Activated CD8-positive, alpha-beta memory T cell treated with anti-CD3 and anti-CD28 coated beads, Interleukin-2, amount 10 ng/mL, durations not matched to agents 7 days and 5 days (primary cell): Measurements from ENCODE around the gene NCLN. TPM values are rescaled to one million over a fixed set of nuclear protein-coding genes. Genes with fewer than 3 reads are reported as not detected.
A peak's percentile ranks its signal among the peaks of the same experiment; 100 is the strongest.

Source experiments
- ATAC-seq: fragments of 150-1000 bp; cut with Tn5 transposase; one replicate; pipeline ENCODE4 v1.10.0; 2021; ENCODE audit warnings: moderate library complexity
- CTCF ChIA-PET: fragments of 350-600 bp; sonication (Branson Sonifier 250); formaldehyde crosslinking; loops from one replicate; lab custom pipeline; 2021; ENCODE audit warnings: antibody characterized with exemption; lab: Charles Lee
- DNase-seq: peaks from one replicate; pipeline ENCODE4 v3.0.0-alpha.2; 2020
- H3K27ac Mint-ChIP-seq: one replicate; pipeline ENCODE4 v1.8.0; 2021; ENCODE audit warnings: mild to moderate bottlenecking, mixed read lengths
- H3K27me3 Mint-ChIP-seq: one replicate; pipeline ENCODE4 v1.8.0; 2021; ENCODE audit warnings: mixed read lengths
- H3K36me3 Mint-ChIP-seq: one replicate; pipeline ENCODE4 v1.8.0; 2021; ENCODE audit warnings: mild to moderate bottlenecking, mixed read lengths
- H3K4me1 Mint-ChIP-seq: one replicate; pipeline ENCODE4 v1.8.0; 2021; ENCODE audit warnings: mixed read lengths
- H3K4me3 Mint-ChIP-seq: one replicate; pipeline ENCODE4 v1.8.0; 2021; ENCODE audit warnings: mild to moderate bottlenecking, moderate library complexity, mixed read lengths
- H3K9me3 Mint-ChIP-seq: one replicate; pipeline ENCODE4 v1.8.0; 2022; ENCODE audit warnings: low read depth, mixed read lengths
- total RNA-seq, 2 experiments: library from RNA; stranded (reverse); gene quantifications; one replicate each; pipeline ENCODE4 v1.2.3, GENCODE V29; 2021

NCLN gene
- total RNA-seq, 2 experiments from 2014 or later, result 67.3 to 71.6 TPM

DNA sequence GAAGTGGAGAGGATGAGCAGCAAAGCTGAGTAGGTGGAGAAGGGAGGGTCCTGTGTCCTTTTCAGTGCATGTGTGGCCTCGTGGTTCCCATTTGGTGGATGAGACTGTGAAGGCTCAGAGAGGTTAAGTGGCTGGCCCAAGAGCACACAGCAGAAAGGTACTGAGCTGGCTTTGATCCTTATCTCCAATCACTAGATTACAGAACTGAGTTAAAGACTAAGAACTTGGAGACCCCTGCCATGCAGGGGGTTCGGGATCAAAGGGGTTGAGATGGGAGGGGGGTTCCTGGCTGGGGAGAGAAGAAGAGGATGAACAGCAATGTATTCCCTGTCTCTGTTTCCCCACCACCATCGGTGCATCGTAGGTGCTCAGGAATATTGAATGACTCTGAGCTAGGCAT lies 50.5 kb downstream of the NCLN start:
- DNase-seq, result no peak
- CTCF ChIA-PET, result interaction anchor here (1.6 kb wide), 1 partner anchor 14 kb away, joined by 4 read pairs; no protein-coding TSS in a partner anchor
- no peak for ATAC-seq
- no peaks in the 10 kb centered on the region for H3K36me3 Mint-ChIP-seq
- no peaks in the 10 kb centered on the region for H3K27me3 Mint-ChIP-seq
- no peak overlapping the region for H3K27ac Mint-ChIP-seq
- H3K4me3 Mint-ChIP-seq, result no peak overlapping the region
- H3K4me1 Mint-ChIP-seq, result no peaks in the 10 kb centered on the region
- no peaks in the 10 kb centered on the region for H3K9me3 Mint-ChIP-seq

GRCh38 chr19:3238066-3238561 lies 52.4 kb downstream of the NCLN start:
- no peaks in the 10 kb centered on the region for H3K9me3 Mint-ChIP-seq
- CTCF ChIA-PET, result interaction anchor here (1.6 kb wide), 1 partner anchor 12 kb away, joined by 4 read pairs; no protein-coding TSS in a partner anchor
- H3K27me3 Mint-ChIP-seq, result no peaks in the 10 kb centered on the region
- ATAC-seq, result no peak
- DNase-seq, result no peak
- H3K4me3 Mint-ChIP-seq, result no peak overlapping the region
- no peaks in the 10 kb centered on the region for H3K4me1 Mint-ChIP-seq
- H3K36me3 Mint-ChIP-seq, result no peaks in the 10 kb centered on the region
- no peak overlapping the region for H3K27ac Mint-ChIP-seq

DNA sequence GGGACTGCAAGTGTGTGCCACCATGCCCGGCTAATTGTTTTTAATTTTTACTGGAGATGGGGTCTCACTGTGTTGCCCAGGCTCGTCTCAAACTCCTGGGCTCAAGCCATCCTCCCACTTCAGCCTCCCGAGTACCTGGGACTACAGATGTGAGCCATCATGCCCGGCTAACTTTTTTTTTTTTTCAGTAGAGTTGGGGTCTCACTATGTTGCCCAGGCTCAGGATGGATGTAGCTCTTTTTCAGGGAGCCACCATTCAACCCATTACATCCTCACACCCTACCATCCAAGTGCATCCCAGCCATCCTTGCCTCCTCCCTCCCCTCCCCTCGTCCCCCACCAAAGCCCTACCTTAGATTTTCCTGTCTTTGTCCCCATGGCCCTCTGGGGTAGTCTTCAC lies 53.6 kb downstream of the NCLN start:
- CTCF ChIA-PET, result no interaction called here
- Mint-ChIP-seq H3K27me3 (no peaks in the 10 kb centered on the region), H3K4me3 (no peak overlapping the region), H3K4me1 (no peaks in the 10 kb centered on the region), H3K27ac (no peak overlapping the region), H3K9me3 (no peaks in the 10 kb centered on the region), H3K36me3 (no peaks in the 10 kb centered on the region)
- DNase-seq (no peak), ATAC-seq (no peak)

- H3K9me3 Mint-ChIP-seq, result no peaks in the 10 kb centered on the region
- no peaks in the 10 kb centered on the region for H3K27me3 Mint-ChIP-seq
- H3K4me1 Mint-ChIP-seq, result no peaks in the 10 kb centered on the region
- no peak overlapping the region for H3K27ac Mint-ChIP-seq
- ATAC-seq (no peak), DNase-seq (peak; percentile 68)
- no peaks in the 10 kb centered on the region for H3K36me3 Mint-ChIP-seq
- CTCF ChIA-PET, result no interaction called here
- no peak overlapping the region for H3K4me3 Mint-ChIP-seq
Measured at GRCh38 chr19:3243819-3244700, 58.3 kb downstream of the NCLN start.

DNA sequence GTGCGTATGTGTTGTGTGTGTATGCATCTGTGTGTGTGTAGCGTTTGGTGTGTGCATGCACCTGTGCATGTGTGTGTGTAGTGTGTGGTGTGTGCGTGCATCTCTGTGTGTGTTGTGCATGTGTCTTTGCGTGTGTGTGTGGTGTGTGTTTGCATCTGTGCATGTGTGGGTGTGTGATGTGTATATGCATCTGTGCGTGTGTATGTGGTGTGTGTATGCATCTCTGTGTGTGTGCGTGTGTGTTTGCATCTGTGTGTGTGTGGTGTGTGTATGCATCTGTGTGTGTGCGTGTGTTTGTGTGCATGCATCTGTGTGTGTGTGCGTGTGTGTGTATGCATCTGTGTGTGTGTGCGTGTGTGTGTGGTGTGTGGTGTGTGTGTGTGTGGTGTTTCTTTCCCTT lies 59.3 kb downstream of the NCLN start:
- CTCF ChIA-PET, result interaction anchor here (0.9 kb wide), 1 partner anchor 184 kb away, joined by 3 read pairs; no protein-coding TSS in a partner anchor
- Mint-ChIP-seq H3K27ac (no peak overlapping the region), H3K36me3 (no peaks in the 10 kb centered on the region), H3K4me3 (no peak overlapping the region), H3K27me3 (no peaks in the 10 kb centered on the region), H3K9me3 (no peaks in the 10 kb centered on the region), H3K4me1 (no peaks in the 10 kb centered on the region)
- DNase-seq (no peak), ATAC-seq (no peak)

- Mint-ChIP-seq H3K9me3 (no peaks in the 10 kb centered on the region), H3K4me1 (no peaks in the 10 kb centered on the region), H3K27me3 (no peaks in the 10 kb centered on the region), H3K4me3 (no peak overlapping the region), H3K27ac (no peak overlapping the region), H3K36me3 (no peaks in the 10 kb centered on the region)
- ATAC-seq (no peak), DNase-seq (no peak)
- CTCF ChIA-PET, result no interaction called here
Measured at GRCh38 chr19:3248728-3249326, 63.1 kb downstream of the NCLN start.

- CTCF ChIA-PET, result no interaction called here
- H3K27me3 Mint-ChIP-seq, result no peaks in the 10 kb centered on the region
- ATAC-seq, result no peak
Measured at GRCh38 chr19:3249408-3249807, 63.7 kb downstream of the NCLN start.

GRCh38 chr19:3250675-3251074 lies 64.9 kb downstream of the NCLN start:
- no peaks in the 10 kb centered on the region for H3K9me3 Mint-ChIP-seq
- H3K4me1 Mint-ChIP-seq, result no peaks in the 10 kb centered on the region
- no peak overlapping the region for H3K4me3 Mint-ChIP-seq
- CTCF ChIA-PET, result interaction anchor here (1.2 to 1.4 kb wide), 2 partner anchors 14 to 25 kb away, joined by 4 read pairs; no protein-coding TSS in a partner anchor
- peak; percentile 61 for ATAC-seq
- H3K27ac Mint-ChIP-seq, result no peak overlapping the region
- H3K36me3 Mint-ChIP-seq, result no peaks in the 10 kb centered on the region
- H3K27me3 Mint-ChIP-seq, result no peaks in the 10 kb centered on the region
- DNase-seq, result no peak

More at GRCh38 chr19:3249408-3249807, 63.7 kb downstream of the NCLN start:
- H3K4me1 Mint-ChIP-seq, result no peaks in the 10 kb centered on the region
- no peaks in the 10 kb centered on the region for H3K36me3 Mint-ChIP-seq
- no peak overlapping the region for H3K4me3 Mint-ChIP-seq
- no peak for DNase-seq
- H3K9me3 Mint-ChIP-seq, result no peaks in the 10 kb centered on the region
- no peak overlapping the region for H3K27ac Mint-ChIP-seq

GRCh38 chr19:3251229-3251628 lies 65.5 kb downstream of the NCLN start:
- ATAC-seq (no peak), DNase-seq (no peak)
- Mint-ChIP-seq H3K9me3 (no peaks in the 10 kb centered on the region), H3K27me3 (no peaks in the 10 kb centered on the region), H3K27ac (no peak overlapping the region), H3K36me3 (no peaks in the 10 kb centered on the region), H3K4me3 (no peak overlapping the region), H3K4me1 (no peaks in the 10 kb centered on the region)
- CTCF ChIA-PET, result interaction anchor here (1.2 to 1.4 kb wide), 2 partner anchors 14 to 24 kb away, joined by 4 read pairs; no protein-coding TSS in a partner anchor

DNA sequence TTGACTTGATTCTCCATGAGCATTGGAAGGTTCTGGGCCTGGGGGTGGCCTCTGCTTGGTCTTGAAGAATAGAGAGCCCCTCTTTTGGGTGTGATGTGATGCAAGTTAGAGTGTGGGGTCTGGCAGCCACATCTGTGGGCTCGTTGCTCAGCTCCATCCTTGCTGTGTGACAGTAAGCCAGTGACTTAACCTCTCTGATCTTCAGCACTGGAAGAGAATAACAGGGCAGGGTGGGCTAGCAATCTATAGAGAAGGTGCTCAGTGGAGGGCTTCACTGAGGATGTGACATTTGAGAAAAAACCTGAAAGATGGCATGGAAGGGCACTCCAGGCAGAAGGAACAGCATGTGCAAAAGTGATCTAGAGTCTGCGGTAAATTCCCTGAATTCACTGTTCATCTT lies 66.9 kb downstream of the NCLN start:
- no peak for DNase-seq
- Mint-ChIP-seq H3K36me3 (no peaks in the 10 kb centered on the region), H3K27me3 (no peaks in the 10 kb centered on the region), H3K27ac (no peak overlapping the region), H3K4me1 (no peaks in the 10 kb centered on the region), H3K4me3 (no peak overlapping the region), H3K9me3 (no peaks in the 10 kb centered on the region)
- ATAC-seq, result no peak
- CTCF ChIA-PET, result no interaction called here

GRCh38 chr19:3253270-3253669 lies 67.5 kb downstream of the NCLN start:
- CTCF ChIA-PET, result interaction anchor here (0.7 to 1.0 kb wide), 2 partner anchors 10 to 22 kb away, joined by 3 read pairs; no protein-coding TSS in a partner anchor
- no peaks in the 10 kb centered on the region for H3K9me3 Mint-ChIP-seq
- H3K4me1 Mint-ChIP-seq, result no peaks in the 10 kb centered on the region
- no peaks in the 10 kb centered on the region for H3K27me3 Mint-ChIP-seq
- H3K36me3 Mint-ChIP-seq, result no peaks in the 10 kb centered on the region
- DNase-seq, result no peak
- ATAC-seq, result no peak
- H3K27ac Mint-ChIP-seq, result no peak overlapping the region
- no peak overlapping the region for H3K4me3 Mint-ChIP-seq

- no peak overlapping the region for H3K4me3 Mint-ChIP-seq
- no peak overlapping the region for H3K27ac Mint-ChIP-seq
- ATAC-seq (no peak), DNase-seq (no peak)
- H3K36me3 Mint-ChIP-seq, result no peaks in the 10 kb centered on the region
- CTCF ChIA-PET, result no interaction called here
- H3K4me1 Mint-ChIP-seq, result no peaks in the 10 kb centered on the region
- H3K9me3 Mint-ChIP-seq, result no peaks in the 10 kb centered on the region
- H3K27me3 Mint-ChIP-seq, result no peaks in the 10 kb centered on the region
Measured at GRCh38 chr19:3254520-3254919, 68.8 kb downstream of the NCLN start.

DNA sequence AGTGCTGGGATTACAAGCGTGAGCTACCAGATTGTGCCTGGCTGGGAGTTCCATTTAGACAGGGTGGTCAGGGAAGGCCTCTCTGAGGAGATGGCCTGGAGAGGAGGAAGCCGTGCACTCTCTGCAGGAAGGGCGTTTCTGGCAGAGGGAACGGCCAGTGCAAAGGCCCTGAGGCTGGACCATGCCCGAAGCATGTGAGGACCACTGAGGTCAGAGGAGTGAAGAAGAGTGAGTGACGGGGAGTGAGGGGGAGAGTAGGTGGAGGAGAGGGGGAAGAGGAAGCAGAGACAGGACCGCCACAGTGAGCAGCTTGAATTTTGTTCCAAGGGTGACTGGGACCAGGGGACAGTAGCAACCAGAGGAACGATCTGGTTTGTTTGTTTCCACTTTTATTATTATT lies 71.3 kb downstream of the NCLN start:
- no peaks in the 10 kb centered on the region for H3K36me3 Mint-ChIP-seq
- ATAC-seq (no peak), DNase-seq (no peak)
- H3K4me1 Mint-ChIP-seq, result no peaks in the 10 kb centered on the region
- no peak overlapping the region for H3K4me3 Mint-ChIP-seq
- no peak overlapping the region for H3K27ac Mint-ChIP-seq
- CTCF ChIA-PET, result no interaction called here
- no peaks in the 10 kb centered on the region for H3K27me3 Mint-ChIP-seq
- no peaks in the 10 kb centered on the region for H3K9me3 Mint-ChIP-seq
